GM12892 (cell line): ENCODE data around the gene SLC4A8.

ENCODE experiments used
- POLR2A ChIP-seq: IDR thresholded peaks from 2 replicates; pipeline ENCODE4 v1.6.1; 2011; ENCODE audit warnings: low read depth, low read length, control low read depth
- POLR2AphosphoS5 ChIP-seq: IDR thresholded peaks from 2 replicates; pipeline ENCODE4 v1.6.1; 2011; ENCODE audit warnings: low read depth, low read length, control low read depth
- TAF1 ChIP-seq: IDR thresholded peaks from 2 replicates; pipeline ENCODE4 v1.6.1; 2011; ENCODE audit warnings: low read depth, mild to moderate bottlenecking, control low read depth, low read length, borderline replicate concordance

DNA sequence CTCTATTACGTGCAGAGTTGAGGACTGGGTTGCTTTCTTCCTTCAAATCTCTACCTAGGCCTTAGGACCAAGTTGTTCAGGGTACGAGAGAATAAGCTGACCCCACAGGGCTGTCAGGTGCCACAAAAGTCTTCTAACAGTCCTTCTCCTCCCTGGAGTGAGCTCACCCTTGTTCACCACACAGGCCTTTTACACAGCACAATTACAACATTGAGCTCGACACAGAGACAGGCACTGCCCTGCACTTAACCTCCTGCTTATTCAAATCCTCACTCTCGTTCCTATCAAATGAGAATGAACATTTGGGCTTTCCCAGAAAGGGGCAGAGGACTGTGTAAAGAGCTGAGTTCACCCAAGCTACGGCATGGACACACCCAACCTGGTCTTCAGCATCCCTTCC, 35.8 kb upstream of the SLC4A8 start:
- TF ChIP-seq POLR2A (no peak), TAF1 (no peak), POLR2AphosphoS5 (no peak)
